Activated CD4-positive, alpha-beta T cell treated with anti-CD3 and anti-CD28 coated beads, Interleukin-2, amount 50 U/mL, for 24 hours (primary cell): ENCODE results near the gene AXL.
"Not testable (repeated sequence)": the region's sequence is repeated elsewhere in the genome, so short reads cannot be mapped to it uniquely, and the experiment has no call there.

Experiments
- DNase-seq, 2 donors: peaks; one replicate each; pipeline ENCODE4 v3.0.0-alpha.2; 2020; ENCODE audit warnings: low read depth in 1 of 2, low spot score in 1 of 2

AXL gene

DNA sequence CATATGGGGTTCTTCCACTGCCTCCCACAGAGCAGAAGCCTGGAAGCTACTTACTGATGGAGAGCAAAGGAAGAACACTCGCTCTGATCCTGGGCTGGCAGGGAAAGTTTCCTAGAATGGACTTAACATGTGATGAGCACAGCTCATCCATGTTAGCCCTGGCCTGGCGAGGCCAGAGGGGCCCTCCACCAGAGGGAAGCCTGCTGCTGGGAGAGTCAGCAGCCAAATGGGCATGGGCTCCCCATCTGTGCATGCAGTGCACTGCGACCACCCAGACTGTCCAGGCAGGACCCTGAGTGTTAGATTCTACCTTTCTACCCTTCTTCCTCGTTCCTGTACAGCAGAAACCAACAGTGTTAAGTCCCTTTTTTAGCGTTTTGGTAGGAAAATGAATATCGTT, 54.1 kb downstream of the AXL start:
- no peak for DNase-seq

DNA sequence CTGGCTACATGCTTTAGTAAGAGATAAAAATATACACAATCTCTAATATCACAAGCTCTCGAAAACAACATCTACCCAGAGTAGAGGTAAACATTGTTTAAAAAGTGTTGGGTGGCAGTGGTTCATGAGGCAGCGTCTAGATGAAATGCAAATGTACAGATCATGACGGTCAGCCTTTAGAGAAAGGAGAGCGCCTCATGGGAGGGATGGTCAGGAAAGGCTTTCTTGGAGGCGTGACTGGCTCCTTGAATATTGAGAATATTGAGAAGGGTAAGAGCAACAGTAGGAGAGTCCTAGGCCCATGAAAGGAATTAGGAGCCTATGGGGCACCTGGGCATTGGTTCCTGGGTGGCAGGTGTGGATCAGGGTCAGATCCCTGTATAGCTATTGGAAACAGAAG, 55.8 kb downstream of the AXL start:
- no peak for DNase-seq

GRCh38 chr19:41276231-41276630, 57.2 kb downstream of the AXL start:
- DNase-seq = no peak

DNA sequence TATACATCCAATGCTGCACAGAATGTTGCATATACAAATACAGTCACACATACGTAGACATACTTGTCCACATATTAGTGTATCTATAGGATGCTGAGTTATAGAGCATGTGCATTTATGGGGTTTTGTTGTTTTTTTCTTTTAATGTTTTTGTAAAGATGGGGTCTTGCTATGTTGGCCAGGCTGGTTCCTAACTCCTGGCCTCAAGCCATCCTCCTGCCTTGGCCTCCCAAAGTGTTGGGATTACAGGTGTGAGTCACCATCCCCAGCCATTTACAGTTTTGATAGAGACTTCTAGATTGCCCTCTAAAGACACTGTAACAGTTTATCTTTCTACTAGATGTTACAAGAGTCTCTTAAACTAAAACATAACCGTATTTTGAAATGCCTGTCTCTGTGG, 59.5 kb downstream of the AXL start:
- no peak for DNase-seq

- no peak for DNase-seq
Observed at GRCh38 chr19:41288673-41289530, 69.9 kb downstream of the AXL start.

DNA sequence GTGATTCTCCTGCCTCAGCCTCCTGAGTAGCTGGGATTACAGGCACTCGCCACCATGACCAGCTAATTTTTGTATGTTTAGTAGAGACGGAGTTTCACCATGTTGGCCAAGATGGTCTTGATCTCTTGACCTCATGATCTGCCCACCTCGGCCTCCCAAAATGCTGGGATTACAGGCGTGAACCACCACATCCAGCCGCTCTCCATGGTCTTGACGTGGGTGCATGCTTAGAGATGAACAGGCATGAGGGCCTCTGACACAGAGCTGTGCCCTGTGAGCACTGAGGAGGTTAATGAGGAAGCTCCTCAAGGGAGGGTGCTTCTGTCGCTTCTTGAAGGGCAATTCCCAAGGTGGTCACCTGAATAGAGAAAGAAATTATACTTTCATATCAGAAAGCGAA, 70.8 kb downstream of the AXL start:
- not testable (repeated sequence) for DNase-seq

GRCh38 chr19:41294393-41294792, 75.4 kb downstream of the AXL start:
- DNase-seq = no peak

GRCh38 chr19:41295499-41295898, 76.5 kb downstream of the AXL start:
- DNase-seq = no peak

DNA sequence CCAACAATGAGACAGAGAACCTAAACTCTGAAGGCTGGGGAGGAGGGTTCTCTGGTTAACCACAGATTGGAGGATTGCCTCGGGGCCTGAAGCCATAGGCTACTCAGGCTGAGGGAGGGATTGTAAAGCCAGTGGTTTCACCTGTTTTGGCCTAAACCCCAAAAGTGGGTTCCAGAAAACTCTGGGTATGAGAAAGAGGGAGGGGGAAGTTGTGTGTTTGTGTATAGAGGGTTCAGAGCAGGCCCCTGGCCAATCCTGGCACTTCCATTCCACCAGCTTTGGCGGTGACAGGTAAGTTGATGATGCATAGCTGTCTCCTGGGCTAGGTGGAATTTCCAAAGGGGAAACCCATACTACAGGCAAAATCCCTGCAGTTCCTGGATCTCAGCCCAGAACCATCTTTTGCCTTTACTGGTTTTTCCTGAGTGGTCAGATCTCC, 77.4 kb downstream of the AXL start:
- no peak for DNase-seq

DNA sequence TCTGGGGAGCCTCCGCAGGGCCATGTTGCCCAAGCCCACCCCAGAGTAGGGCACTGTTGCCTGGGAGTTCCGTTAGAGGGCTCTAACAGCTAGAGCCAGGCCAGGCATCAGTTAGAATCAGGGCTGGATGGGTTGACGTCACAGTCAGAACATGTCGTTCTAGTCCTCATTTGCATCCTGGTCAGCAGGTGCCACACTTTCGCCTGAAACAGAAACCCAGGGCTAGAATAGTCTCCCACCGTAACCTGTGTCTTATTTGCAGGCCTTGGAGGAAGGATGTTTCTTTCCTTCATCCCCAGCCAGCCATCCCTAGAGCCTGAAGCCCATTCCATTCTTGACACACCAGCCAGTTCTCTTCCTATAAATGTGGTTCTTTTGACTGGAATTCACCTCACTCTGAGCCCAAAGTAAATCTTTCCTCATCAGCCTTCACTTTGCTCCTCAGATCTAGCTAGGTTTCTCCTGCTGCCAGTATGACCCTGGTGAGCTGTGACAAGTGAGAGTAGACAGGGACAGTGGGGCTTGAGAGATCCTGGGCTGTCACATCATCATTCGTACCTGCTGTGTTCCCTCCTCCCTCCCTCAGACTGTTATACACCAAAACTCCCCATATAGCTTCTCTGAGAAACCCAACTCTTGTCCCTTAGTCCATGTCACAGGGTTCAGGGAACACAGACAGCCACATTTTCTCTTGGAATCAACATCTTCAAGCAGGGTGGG, 78.8 kb downstream of the AXL start:
- DNase-seq = no peak

- no peak for DNase-seq
Observed at GRCh38 chr19:41298348-41298964, 79.4 kb downstream of the AXL start.

GRCh38 chr19:41299046-41299754, 80.2 kb downstream of the AXL start:
- DNase-seq = no peak

- DNase-seq = no peak
Observed at GRCh38 chr19:41299755-41300089, 80.7 kb downstream of the AXL start.

DNA sequence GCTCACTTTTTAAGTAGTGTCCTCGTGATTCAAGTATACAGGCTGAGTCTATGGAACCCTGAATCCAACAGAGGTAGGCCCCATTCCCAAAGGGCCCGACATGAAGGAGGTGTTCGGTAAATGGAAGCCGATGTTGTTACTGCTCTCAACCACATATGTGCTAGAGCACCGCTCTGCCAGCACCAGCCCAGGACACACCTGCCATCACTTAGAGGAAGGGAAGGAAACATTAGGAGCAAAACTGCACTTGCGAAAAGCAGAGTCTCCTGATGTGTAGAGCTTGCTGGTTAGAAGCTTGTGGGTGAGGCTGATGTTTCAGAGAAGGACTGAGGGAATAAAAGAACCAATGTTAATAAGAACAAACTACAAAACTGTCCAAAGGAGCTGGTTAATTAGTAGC, 81.5 kb downstream of the AXL start:
- DNase-seq = no peak

- peak; percentile 40 to 66 for DNase-seq
Observed at GRCh38 chr19:41302624-41303351, 83.8 kb downstream of the AXL start.

- no peak for DNase-seq
Observed at GRCh38 chr19:41303954-41304353, 84.9 kb downstream of the AXL start.

GRCh38 chr19:41304706-41305483, 85.9 kb downstream of the AXL start:
- DNase-seq = no peak

DNA sequence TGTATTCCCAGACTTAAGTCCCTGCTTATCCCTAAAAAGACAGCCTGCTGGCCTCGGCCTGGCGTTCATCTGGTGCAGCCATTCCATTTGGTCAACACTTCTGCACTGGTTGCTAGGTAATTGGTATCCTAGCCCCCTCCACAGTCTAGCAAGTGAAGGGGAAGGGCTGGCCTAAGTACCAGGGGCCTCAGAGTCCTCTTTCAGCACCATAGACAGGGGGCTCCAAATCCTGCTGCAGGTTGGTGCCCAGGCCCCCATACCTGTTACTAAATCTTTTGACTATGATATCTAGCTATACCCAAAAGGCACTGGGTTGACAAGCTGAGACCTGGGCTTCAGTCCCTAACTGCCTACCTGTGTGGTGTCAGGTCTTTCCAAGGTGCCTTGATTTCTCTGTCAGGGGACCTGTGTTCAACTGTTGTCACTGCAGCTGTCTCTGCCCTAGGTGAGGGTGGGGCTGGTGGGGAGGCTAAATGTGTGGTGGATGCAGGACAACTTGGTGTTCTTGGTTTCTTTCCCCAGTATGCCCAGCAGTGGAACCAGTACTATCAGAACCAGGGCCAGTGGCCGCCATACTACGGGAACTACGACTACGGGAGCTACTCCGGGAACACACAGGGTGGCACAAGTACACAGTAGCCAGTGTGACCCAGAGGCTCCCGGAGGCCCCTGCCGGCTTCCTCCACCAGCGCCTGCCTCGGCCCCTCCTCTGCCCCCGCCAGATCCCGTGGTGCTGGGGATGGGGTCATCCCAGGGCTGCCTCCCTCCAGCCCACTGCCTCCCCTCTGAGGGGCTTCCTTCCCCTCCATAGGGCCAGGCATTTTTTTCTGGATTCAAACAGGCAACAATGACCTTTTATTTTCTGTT, 87.1 kb downstream of the AXL start:
- no peak for DNase-seq
